Retinal pigment epithelial cell (primary cell): ENCODE results near the gene PPP2R2C.

Experiments
- DNase-seq: peaks from one replicate; pipeline ENCODE4 v3.0.0-alpha.2; 2010; ENCODE audit warnings: low read depth
- H3K4me3 ChIP-seq: 2 replicates; pipeline ENCODE4 v1.5.1; 2011; ENCODE audit warnings: mild to moderate bottlenecking, low read length, control low read depth, moderate library complexity
- TF ChIP-seq, protein P1 (sequence below): conservative IDR thresholded peaks from 2 replicates; pipeline ENCODE4 v1.5.1; 2011; ENCODE audit warnings: low read depth, low read length, control low read depth, inconsistent platforms

The PPP2R2C gene

DNA sequence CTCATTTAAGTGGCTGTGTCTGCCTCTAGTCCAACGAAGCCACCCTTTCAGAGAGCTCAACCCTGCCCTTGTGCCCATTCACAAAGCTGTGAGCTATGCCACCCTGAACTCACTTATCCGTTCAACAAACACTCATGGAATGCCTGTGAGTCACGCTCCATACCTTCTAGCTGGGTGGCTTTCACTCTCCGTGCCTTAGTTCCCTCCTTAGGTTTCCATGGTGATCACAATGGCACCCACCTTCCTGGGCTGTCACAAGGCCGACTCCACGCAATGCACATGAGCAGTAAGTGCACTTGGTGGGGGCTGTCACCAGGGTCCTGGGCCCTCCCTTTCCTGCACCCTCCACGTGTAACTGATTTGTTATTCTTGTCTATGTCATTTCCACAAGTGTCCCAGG, 37.2 kb upstream of the PPP2R2C start:
- TF ChIP-seq, protein P1, sequence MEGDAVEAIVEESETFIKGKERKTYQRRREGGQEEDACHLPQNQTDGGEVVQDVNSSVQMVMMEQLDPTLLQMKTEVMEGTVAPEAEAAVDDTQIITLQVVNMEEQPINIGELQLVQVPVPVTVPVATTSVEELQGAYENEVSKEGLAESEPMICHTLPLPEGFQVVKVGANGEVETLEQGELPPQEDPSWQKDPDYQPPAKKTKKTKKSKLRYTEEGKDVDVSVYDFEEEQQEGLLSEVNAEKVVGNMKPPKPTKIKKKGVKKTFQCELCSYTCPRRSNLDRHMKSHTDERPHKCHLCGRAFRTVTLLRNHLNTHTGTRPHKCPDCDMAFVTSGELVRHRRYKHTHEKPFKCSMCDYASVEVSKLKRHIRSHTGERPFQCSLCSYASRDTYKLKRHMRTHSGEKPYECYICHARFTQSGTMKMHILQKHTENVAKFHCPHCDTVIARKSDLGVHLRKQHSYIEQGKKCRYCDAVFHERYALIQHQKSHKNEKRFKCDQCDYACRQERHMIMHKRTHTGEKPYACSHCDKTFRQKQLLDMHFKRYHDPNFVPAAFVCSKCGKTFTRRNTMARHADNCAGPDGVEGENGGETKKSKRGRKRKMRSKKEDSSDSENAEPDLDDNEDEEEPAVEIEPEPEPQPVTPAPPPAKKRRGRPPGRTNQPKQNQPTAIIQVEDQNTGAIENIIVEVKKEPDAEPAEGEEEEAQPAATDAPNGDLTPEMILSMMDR: no peak
- no peak for DNase-seq
- no peak overlapping the region for H3K4me3 ChIP-seq

DNA sequence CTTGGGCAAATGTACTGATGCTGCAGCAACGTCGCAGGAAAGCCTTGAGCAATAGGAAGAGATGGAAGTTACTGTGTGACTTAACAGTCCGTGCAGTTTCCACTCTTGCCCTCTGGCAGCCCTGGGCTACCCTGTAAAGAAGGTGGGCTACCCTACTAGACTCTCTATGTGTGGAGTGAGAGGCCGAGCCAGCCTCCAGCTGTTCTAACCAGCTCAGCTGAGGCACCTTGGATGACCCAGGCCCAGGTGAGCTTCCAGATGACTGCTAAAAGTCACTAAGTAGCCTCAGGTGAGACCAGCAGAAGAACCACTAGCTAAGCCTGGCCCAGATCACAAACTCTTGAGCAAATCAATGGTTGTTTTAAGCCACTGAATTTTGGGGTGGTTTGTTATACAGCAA, 34.9 kb upstream of the PPP2R2C start:
- H3K4me3 ChIP-seq: no peak overlapping the region
- TF ChIP-seq, protein P1: no peak
- DNase-seq: no peak

DNA sequence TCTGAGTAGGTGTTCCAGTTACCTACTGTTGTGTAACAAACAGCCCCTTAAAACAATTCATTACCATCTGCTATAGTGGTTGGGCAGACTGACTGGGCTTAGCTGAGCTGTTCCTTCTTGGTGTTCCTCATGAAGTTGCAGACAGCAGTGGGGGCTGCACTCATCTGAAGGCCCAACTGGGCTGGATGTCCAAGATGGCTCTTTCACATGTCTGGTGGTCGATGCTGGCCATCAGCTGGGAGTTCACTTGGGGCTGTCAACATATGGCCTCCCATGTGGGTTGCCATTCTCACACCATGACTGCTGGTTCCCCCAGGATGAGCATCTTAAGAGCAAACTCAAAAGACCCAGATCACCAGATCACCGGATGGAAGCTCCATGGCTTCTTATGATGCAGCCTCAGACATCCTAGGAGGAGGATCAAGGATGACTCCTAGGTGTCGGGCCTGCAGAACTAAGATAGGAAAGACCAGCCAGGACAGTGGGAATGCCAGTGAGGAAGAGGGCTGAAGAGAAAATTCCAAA, 34.3 kb upstream of the PPP2R2C start:
- TF ChIP-seq, protein P1: no peak
- DNase-seq: no peak
- H3K4me3 ChIP-seq: no peak overlapping the region

DNA sequence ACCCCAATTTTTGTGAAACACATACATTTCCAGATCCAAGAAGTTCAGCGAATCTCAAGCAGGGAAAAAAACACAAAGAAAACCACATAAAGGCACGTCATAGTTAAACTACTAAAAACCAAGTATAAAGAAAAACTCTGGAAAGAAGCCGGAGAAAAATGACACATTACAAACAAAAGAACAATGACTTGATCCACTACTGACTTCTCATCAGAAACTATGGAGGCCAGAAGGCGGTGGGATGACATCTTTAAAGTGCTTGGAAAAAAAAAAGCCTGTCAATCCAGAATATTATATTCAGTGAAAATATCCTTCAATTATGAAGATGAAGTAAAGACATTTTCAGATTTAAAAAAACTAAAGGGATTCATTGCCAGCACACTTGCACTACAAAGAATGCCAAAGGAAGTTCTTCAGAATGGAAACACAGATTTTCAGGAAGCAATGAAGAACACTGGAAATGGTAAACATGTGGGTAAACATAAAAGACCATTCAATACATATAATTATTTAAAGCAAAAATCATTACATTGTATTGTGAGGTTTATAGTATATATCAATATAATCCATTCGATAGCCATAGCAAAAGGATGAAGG, 32.6 kb upstream of the PPP2R2C start:
- TF ChIP-seq, protein P1: no peak
- no peak for DNase-seq
- H3K4me3 ChIP-seq: no peak overlapping the region

DNA sequence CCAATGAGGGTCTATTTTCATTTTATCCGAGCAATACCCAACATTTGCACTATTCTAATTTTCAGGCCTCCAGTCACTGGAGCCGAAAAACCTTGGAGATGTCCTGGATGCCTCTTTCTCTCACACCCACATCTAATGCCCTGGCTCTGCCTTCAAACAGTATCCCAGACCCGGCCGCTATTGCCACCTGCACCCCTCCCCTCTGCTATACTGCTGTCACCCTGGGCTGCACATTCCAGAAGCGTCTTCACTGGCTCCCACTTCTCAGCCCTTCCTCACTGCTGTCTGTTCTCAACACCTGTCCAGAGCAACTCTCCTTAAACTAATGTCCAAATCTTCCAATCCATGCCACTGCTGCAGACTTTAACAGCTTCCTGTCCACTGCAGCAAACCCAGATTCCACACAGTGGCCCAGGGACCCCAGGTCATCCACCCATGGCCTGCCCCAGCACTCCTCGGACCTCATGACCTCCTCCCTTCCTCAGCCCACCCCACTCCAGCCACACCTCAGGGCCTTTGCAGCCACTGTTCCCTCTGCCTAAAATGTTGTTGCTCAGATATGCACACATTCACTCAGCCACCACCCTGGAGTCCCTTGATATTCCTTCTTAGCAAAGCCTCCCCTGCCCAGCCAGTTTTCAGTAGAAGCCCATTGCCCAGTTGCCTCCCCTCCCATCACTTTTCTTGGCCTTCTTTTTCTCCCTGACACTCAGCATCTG, 30.5 kb upstream of the PPP2R2C start:
- TF ChIP-seq, protein P1: no peak
- H3K4me3 ChIP-seq: no peak overlapping the region
- no peak for DNase-seq

GRCh38 chr4:6502147-6502546, 29.7 kb upstream of the PPP2R2C start:
- H3K4me3 ChIP-seq: no peak overlapping the region
- TF ChIP-seq, protein P1: no peak
- no peak for DNase-seq

GRCh38 chr4:6501171-6501570, 28.8 kb upstream of the PPP2R2C start:
- no peak for DNase-seq
- no peak overlapping the region for H3K4me3 ChIP-seq
- TF ChIP-seq, protein P1: no peak
